Glutamatergic neuron (in vitro differentiated cells): ENCODE measurements around the gene FKBP6. TPM values are rescaled to one million over a fixed set of nuclear protein-coding genes. Genes with fewer than 3 reads are reported as not detected.
"Not testable (repeated sequence)": the region's sequence is repeated elsewhere in the genome, so short reads cannot be mapped to it uniquely, and the experiment has no call there.

Experiments used
- DNase-seq: peaks from one replicate; pipeline ENCODE4 v3.0.0; 2022
- H3K27ac Mint-ChIP-seq: one replicate; pipeline ENCODE4 v1.8.0; 2020; ENCODE audit warnings: mild to moderate bottlenecking, mixed read lengths, inconsistent platforms; ENCODE audit not compliant: unreplicated experiment
- H3K27me3 Mint-ChIP-seq: one replicate; pipeline ENCODE4 v1.8.0; 2020; ENCODE audit warnings: mild to moderate bottlenecking, moderate library complexity, mixed read lengths, inconsistent platforms; ENCODE audit not compliant: unreplicated experiment
- H3K36me3 Mint-ChIP-seq: one replicate; pipeline ENCODE4 v1.8.0; 2020; ENCODE audit warnings: mild to moderate bottlenecking, mixed read lengths, inconsistent platforms; ENCODE audit not compliant: unreplicated experiment
- H3K4me1 Mint-ChIP-seq: one replicate; pipeline ENCODE4 v1.8.0; 2020; ENCODE audit warnings: mild to moderate bottlenecking, low read depth, mixed read lengths, inconsistent platforms; ENCODE audit not compliant: unreplicated experiment
- H3K4me3 Mint-ChIP-seq: one replicate; pipeline ENCODE4 v1.8.0; 2020; ENCODE audit warnings: mild to moderate bottlenecking, mixed read lengths, inconsistent platforms; ENCODE audit not compliant: unreplicated experiment
- H3K9me3 Mint-ChIP-seq: one replicate; pipeline ENCODE4 v1.8.0; 2020; ENCODE audit warnings: mild to moderate bottlenecking, moderate library complexity, mixed read lengths, inconsistent platforms; ENCODE audit not compliant: unreplicated experiment
- total RNA-seq: library from RNA; stranded (reverse); fragmentation: NEBNext Ultra II Directional; extraction: Animal tissue kit (Norgen Biotek cat#: 25700); gene quantifications from one replicate; pipeline ENCODE4 v1.2.1, GENCODE V29; 2021; ENCODE audit not compliant: unreplicated experiment
- TF ChIP-seq, protein P1 (sequence below): fragments of 200-600 bp; sonication (generic); IDR thresholded peaks from one replicate; pipeline ENCODE4 v1.5.0; 2021; ENCODE audit not compliant: partially characterized antibody, unreplicated experiment

The FKBP6 gene
- total RNA-seq, 1 donor from 2014 or later, result not detected

DNA sequence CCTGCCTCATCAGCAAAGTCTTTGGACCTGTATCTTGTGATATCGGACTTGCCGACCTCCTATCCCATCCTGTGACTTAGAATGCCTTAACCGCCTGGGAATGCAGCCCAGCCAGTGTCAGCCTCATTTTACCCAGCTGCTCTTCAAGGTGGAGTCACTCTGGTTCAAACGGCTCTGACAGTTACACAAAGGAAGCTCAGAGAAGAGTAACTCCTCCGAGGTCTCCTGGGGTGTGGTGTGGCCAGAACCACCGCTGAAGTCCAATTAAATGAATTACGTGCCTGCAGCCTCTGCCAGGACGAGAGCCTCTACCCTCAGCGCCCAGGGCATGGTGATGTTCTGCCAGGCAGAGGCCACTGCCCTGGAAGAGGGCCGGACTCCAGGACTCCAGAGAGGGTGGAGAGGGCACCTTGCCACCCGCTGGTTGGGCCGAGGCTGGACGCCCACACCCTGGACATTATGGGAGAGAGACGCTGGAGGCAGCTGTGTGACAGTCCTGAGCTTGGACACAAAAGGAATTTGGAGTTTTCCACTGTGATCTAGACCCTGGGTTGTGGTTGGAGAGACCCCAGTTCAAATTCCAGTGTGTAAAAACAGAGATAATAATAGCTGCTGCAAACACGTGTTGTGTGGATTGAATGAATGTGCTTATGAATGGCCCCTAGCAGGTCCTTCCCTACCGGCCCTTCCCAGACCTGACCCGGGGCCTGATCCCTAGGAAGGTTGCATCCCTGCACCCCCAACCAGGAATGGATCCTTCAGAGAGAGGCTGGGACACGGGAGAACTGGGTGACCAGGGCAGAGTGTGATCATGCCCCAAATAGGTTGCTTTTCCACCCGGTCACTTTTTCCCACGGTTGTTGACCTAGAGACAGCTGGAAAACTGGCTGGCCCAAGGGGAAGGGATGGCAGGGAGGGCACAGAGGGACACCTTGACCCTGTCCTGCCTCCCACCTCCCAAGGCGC, 67.9 kb downstream of the FKBP6 start:
- no peaks in the 10 kb centered on the region for H3K36me3 Mint-ChIP-seq
- H3K4me1 Mint-ChIP-seq, result no peaks in the 10 kb centered on the region
- H3K9me3 Mint-ChIP-seq, result no peaks in the 10 kb centered on the region
- no peak overlapping the region for H3K4me3 Mint-ChIP-seq
- TF ChIP-seq, protein P1, sequence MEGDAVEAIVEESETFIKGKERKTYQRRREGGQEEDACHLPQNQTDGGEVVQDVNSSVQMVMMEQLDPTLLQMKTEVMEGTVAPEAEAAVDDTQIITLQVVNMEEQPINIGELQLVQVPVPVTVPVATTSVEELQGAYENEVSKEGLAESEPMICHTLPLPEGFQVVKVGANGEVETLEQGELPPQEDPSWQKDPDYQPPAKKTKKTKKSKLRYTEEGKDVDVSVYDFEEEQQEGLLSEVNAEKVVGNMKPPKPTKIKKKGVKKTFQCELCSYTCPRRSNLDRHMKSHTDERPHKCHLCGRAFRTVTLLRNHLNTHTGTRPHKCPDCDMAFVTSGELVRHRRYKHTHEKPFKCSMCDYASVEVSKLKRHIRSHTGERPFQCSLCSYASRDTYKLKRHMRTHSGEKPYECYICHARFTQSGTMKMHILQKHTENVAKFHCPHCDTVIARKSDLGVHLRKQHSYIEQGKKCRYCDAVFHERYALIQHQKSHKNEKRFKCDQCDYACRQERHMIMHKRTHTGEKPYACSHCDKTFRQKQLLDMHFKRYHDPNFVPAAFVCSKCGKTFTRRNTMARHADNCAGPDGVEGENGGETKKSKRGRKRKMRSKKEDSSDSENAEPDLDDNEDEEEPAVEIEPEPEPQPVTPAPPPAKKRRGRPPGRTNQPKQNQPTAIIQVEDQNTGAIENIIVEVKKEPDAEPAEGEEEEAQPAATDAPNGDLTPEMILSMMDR, result no peak
- peaks cover 9% of the 10 kb centered on the region for H3K27me3 Mint-ChIP-seq
- no peak for DNase-seq
- no peak overlapping the region for H3K27ac Mint-ChIP-seq

DNA sequence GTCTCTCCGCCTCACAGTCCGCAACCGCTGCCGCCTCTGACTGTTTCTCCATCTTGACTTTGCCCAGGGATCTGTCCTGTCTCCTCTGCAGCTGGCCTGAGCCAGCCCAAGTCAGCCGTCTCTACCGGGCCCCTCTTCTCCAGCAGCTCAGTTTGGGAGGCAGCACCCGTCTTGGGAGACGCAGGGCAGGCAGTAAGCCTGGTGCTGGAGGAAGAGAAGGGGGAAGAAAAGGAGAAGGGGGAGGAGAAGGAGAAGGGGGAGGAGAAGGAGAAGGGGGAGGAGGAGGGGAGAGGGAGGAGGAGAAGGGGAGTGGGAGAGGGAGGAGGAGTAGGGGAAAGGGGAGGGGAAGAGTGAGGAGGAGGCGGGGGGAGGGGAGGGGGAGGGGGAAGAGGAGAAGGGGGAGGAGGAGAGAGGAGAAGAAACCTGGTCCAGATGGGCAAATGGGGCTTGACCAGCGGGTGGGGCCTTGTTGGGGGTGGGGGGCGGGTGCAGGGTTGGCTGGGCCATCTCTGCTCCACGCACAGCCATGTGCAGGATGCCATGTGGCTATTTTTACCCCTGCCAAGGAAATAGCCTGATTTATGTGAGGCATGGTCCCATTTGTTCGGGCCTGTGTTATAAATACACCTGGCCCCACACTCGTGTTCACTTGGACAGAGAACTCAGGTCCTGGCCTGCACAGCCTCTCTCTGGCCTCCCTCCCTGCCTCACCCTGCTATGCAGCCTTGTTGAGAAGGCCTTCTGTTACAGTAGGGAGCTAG, 69.7 kb downstream of the FKBP6 start:
- peaks cover 6% of the 10 kb centered on the region for H3K27me3 Mint-ChIP-seq
- DNase-seq, result no peak
- no peaks in the 10 kb centered on the region for H3K9me3 Mint-ChIP-seq
- H3K27ac Mint-ChIP-seq, result no peak overlapping the region
- TF ChIP-seq, protein P1, result no peak
- H3K4me3 Mint-ChIP-seq, result no peak overlapping the region
- H3K36me3 Mint-ChIP-seq, result no peaks in the 10 kb centered on the region
- H3K4me1 Mint-ChIP-seq, result no peaks in the 10 kb centered on the region

DNA sequence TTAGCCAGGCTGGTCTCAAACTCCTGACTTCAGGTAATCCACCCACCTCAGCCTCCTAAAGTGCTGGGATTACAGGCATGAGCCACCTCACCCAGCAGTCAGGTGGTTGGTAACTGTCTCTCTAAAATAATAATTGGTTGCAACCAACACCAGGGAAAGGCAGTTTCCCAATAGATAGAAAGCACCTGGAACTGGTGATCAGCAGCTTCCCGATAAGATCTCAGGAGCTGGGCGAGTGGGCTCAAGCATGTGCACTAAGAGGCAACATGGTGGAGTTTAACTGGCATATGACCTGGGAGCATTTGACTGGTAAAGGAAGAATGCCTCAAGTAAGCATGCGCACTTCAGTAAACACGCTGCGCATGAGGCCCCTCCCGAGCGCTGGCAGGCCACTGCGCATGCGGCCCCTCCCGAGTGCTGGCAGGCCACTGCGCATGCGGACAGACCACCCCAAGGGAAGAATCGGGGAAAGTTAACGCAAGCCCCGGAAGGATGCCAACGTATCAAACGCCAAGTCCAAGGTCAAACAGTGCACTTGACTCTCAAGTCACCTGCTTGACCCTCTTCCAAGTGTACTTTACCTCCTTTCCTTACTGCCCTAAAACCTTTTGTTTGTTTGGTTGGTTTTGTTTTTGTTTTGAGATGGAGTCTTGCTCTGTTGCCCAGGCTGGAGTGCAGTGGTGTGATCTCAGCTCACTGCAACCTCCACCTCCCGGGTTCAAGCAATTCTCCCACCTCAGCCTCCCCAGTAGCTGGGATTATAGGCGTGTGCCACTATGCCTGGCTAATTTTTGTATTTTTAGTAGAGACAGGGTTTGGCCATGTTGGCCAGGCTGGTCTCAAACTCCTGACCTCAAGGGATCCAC, 71.5 kb downstream of the FKBP6 start:
- not testable (repeated sequence) for H3K36me3 Mint-ChIP-seq, DNase-seq, H3K27me3 Mint-ChIP-seq, H3K27ac Mint-ChIP-seq, H3K9me3 Mint-ChIP-seq, H3K4me1 Mint-ChIP-seq, H3K4me3 Mint-ChIP-seq

DNA sequence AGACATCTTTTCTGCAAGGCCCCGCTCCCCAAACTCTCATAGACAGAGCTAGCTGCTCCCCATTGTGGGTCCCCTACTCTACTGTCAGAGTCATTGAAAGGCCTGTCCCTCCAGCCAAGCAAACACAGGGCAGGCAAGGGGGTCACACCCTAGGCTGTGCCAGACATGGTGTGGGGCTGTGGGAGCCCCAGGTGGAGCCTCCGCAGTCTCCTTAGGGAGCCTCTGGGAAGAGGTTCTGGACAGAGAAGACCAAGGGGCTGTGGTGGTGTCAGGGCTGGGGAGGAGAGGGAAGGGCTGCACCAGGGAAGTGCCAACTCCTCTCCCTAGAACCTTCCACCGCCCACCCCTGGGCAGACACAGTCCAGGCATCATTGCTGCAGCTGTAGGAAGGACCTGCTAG, 76.9 kb downstream of the FKBP6 start:
- H3K27ac Mint-ChIP-seq, H3K4me1 Mint-ChIP-seq, H3K4me3 Mint-ChIP-seq, H3K36me3 Mint-ChIP-seq, H3K9me3 Mint-ChIP-seq, DNase-seq, H3K27me3 Mint-ChIP-seq: not testable (repeated sequence)

Other genes starting within 250 kb of the FKBP6 start
- 0.25 TPM for gene SPDYE9, start 242.1 kb upstream of the FKBP6 start, total RNA-seq
- 37.5 TPM for gene NSUN5, start 19.3 kb upstream of the FKBP6 start, total RNA-seq
- gene TRIM50, start 79 bp upstream of the FKBP6 start, total RNA-seq, result not detected
- gene FZD9, start 105.6 kb downstream of the FKBP6 start, total RNA-seq, result 0.81 TPM
- gene BAZ1B, start 194.1 kb downstream of the FKBP6 start, total RNA-seq, result 108 TPM
- gene BCL7B, start 229.5 kb downstream of the FKBP6 start, total RNA-seq, result 34.0 TPM